Measurements from ENCODE around the gene POU6F2. TPM values are rescaled to one million over a fixed set of nuclear protein-coding genes. Genes with fewer than 3 reads are reported as not detected.

The POU6F2 gene
- total RNA-seq, 1 experiment from 2014 or later, result not detected

DNA sequence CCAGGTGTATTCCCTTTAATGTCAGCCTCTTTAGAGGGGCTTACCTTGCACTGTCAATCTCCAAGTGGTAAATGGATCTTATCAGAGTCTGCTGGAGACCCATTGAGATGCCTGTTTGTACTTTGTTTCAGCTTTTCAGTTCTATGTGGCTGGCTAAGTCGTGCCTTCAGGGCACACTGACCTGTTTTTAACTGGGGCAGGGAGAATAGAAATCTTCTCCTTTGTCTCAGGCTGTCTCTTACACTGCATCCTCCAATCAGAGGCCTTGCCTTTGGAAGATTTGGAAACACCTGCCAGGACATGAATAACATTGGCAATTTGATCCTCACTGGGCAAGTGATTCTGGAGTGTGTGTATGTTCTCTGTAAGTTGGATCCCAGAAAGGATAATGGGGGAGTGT is 65.0 kb downstream of the POU6F2 start:
- in situ Hi-C loops (cut with HindIII; ENCODE audit: low pct_unique_long_range_greater_than_20kb, low sequenced_read_pairs) (no loop called here), intact Hi-C loops (cut with micrococcal nuclease; ENCODE audit: unreplicated experiment) (no loop called here)
- no peaks in the 10 kb centered on the region for H3K9me3 ChIP-seq (ENCODE audit: control insufficient read depth, insufficient read depth, low read depth, low read length)
- POLR2A ChIA-PET, result no interaction called here
- TF ChIP-seq, protein P1, sequence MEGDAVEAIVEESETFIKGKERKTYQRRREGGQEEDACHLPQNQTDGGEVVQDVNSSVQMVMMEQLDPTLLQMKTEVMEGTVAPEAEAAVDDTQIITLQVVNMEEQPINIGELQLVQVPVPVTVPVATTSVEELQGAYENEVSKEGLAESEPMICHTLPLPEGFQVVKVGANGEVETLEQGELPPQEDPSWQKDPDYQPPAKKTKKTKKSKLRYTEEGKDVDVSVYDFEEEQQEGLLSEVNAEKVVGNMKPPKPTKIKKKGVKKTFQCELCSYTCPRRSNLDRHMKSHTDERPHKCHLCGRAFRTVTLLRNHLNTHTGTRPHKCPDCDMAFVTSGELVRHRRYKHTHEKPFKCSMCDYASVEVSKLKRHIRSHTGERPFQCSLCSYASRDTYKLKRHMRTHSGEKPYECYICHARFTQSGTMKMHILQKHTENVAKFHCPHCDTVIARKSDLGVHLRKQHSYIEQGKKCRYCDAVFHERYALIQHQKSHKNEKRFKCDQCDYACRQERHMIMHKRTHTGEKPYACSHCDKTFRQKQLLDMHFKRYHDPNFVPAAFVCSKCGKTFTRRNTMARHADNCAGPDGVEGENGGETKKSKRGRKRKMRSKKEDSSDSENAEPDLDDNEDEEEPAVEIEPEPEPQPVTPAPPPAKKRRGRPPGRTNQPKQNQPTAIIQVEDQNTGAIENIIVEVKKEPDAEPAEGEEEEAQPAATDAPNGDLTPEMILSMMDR (IDR thresholded peaks at IDR 0.05), result no peak
- TF ChIP-seq POLR2AphosphoS5 (IDR thresholded peaks at IDR 0.05; ENCODE audit: low read depth, low read length) (no peak), TCF7L2 (IDR thresholded peaks at IDR 0.05; ENCODE audit: low read depth, low read length) (no peak)
- H3K27me3 ChIP-seq (ENCODE audit: control insufficient read depth, insufficient read depth, low read length), result no peaks in the 10 kb centered on the region; the same call in 1 of the 2 replicates
- H3K36me3 ChIP-seq (ENCODE audit: control insufficient read depth, insufficient read depth, low read length), result no peaks in the 10 kb centered on the region
- H3K4me3 ChIP-seq (ENCODE audit: low read depth in 2 of 2, low read length in 2 of 2), result no peak overlapping the region
- CTCF ChIA-PET, result no interaction called here
- no peaks in the 10 kb centered on the region for H3K4me1 ChIP-seq (ENCODE audit: control insufficient read depth, insufficient read depth, low read length)
- BruUV-seq (replicated peaks), result no TSS peak
- DNase-seq (ENCODE audit: low read depth, low spot score), result no peak
- no peak overlapping the region for H3K27ac ChIP-seq (ENCODE audit: low read length)
- no peak for ATAC-seq

DNA sequence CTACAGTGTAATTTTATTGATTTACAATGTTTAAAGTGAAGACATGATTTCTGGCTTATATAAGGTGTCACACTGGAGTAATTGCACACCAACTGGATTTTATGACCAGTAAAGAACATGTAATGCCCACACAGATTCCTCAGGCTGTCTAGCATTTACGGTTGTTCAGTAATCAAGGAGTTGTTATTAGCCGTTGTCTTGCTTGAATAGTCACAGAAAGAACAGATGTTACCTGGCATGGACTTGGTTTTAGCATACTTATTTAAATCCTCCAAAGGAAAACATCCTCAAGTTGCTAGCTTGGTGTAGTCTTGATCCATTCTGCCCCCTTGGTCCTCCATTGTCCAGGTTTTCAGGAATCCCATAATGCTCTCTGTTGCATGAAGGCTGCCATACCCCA is 65.8 kb downstream of the POU6F2 start:
- ChIA-PET POLR2A (no interaction called here), CTCF (no interaction called here)
- no TSS peak for BruUV-seq (replicated peaks)
- Histone ChIP-seq H3K9me3 (ENCODE audit: control insufficient read depth, insufficient read depth, low read depth, low read length) (no peaks in the 10 kb centered on the region), H3K36me3 (ENCODE audit: control insufficient read depth, insufficient read depth, low read length) (no peaks in the 10 kb centered on the region), H3K27ac (ENCODE audit: low read length) (no peak overlapping the region), H3K27me3 (ENCODE audit: control insufficient read depth, insufficient read depth, low read length) (no peaks in the 10 kb centered on the region; the same call in 1 of the 2 replicates), H3K4me1 (ENCODE audit: control insufficient read depth, insufficient read depth, low read length) (no peaks in the 10 kb centered on the region), H3K4me3 (ENCODE audit: low read depth in 2 of 2, low read length in 2 of 2) (no peak overlapping the region)
- DNase-seq (ENCODE audit: low read depth, low spot score) (no peak), ATAC-seq (no peak)
- in situ Hi-C loops (cut with HindIII; ENCODE audit: low pct_unique_long_range_greater_than_20kb, low sequenced_read_pairs) (no loop called here), intact Hi-C loops (cut with micrococcal nuclease; ENCODE audit: unreplicated experiment) (no loop called here)
- TF ChIP-seq POLR2AphosphoS5 (IDR thresholded peaks at IDR 0.05; ENCODE audit: low read depth, low read length), result no peak
- TF ChIP-seq, protein P1 (IDR thresholded peaks at IDR 0.05), result no peak
- TF ChIP-seq TCF7L2 (IDR thresholded peaks at IDR 0.05; ENCODE audit: low read depth, low read length), result no peak
- TF ChIP-seq, protein P2, sequence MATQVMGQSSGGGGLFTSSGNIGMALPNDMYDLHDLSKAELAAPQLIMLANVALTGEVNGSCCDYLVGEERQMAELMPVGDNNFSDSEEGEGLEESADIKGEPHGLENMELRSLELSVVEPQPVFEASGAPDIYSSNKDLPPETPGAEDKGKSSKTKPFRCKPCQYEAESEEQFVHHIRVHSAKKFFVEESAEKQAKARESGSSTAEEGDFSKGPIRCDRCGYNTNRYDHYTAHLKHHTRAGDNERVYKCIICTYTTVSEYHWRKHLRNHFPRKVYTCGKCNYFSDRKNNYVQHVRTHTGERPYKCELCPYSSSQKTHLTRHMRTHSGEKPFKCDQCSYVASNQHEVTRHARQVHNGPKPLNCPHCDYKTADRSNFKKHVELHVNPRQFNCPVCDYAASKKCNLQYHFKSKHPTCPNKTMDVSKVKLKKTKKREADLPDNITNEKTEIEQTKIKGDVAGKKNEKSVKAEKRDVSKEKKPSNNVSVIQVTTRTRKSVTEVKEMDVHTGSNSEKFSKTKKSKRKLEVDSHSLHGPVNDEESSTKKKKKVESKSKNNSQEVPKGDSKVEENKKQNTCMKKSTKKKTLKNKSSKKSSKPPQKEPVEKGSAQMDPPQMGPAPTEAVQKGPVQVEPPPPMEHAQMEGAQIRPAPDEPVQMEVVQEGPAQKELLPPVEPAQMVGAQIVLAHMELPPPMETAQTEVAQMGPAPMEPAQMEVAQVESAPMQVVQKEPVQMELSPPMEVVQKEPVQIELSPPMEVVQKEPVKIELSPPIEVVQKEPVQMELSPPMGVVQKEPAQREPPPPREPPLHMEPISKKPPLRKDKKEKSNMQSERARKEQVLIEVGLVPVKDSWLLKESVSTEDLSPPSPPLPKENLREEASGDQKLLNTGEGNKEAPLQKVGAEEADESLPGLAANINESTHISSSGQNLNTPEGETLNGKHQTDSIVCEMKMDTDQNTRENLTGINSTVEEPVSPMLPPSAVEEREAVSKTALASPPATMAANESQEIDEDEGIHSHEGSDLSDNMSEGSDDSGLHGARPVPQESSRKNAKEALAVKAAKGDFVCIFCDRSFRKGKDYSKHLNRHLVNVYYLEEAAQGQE (IDR thresholded peaks at IDR 0.05; ENCODE audit: insufficient read depth in 1 of 2, low read depth in 2 of 2, low read length in 1 of 2), result no peak
- TF ChIP-seq SIN3A (IDR thresholded peaks at IDR 0.05; ENCODE audit: borderline replicate concordance, insufficient read depth, low read depth, low read length), result no peak
